Ishikawa (cell line): Measurements from ENCODE around the gene LONRF3.

Experiments used
- EP300 ChIP-seq: IDR thresholded peaks from 2 replicates; pipeline ENCODE4 v1.6.1; 2012; ENCODE audit warnings: borderline replicate concordance
- FOXM1 ChIP-seq: IDR thresholded peaks from 2 replicates; pipeline ENCODE4 v1.6.1; 2012; ENCODE audit warnings: low read depth, borderline replicate concordance
- NFIC ChIP-seq: IDR thresholded peaks from 2 replicates; pipeline ENCODE4 v1.6.1; 2012
- RAD21 ChIP-seq: IDR thresholded peaks from 2 replicates; pipeline ENCODE4 v1.6.1; 2012; ENCODE audit warnings: low read depth
- TAF1 ChIP-seq: IDR thresholded peaks from 2 replicates; pipeline ENCODE4 v1.6.1; 2012; ENCODE audit warnings: low read depth, mild to moderate bottlenecking
- TEAD4 ChIP-seq: IDR thresholded peaks from 2 replicates; pipeline ENCODE4 v1.6.1; 2012
- YY1 ChIP-seq: IDR thresholded peaks from 2 replicates; pipeline ENCODE4 v1.6.1; 2012; ENCODE audit warnings: low read depth
- ZBTB7A ChIP-seq: IDR thresholded peaks from 2 replicates; pipeline ENCODE4 v1.6.1; 2012; ENCODE audit warnings: low read depth
- TF ChIP-seq, protein P1 (sequence below): IDR thresholded peaks from 2 replicates; pipeline ENCODE4 v1.6.1; 2012
- TF ChIP-seq, protein P2 (sequence below): IDR thresholded peaks from 2 replicates; pipeline ENCODE4 v1.6.1; 2012; ENCODE audit warnings: low read depth, mild to moderate bottlenecking
- TF ChIP-seq, protein P3 (sequence below): IDR thresholded peaks from 2 replicates; pipeline ENCODE4 v1.6.1; 2012

DNA sequence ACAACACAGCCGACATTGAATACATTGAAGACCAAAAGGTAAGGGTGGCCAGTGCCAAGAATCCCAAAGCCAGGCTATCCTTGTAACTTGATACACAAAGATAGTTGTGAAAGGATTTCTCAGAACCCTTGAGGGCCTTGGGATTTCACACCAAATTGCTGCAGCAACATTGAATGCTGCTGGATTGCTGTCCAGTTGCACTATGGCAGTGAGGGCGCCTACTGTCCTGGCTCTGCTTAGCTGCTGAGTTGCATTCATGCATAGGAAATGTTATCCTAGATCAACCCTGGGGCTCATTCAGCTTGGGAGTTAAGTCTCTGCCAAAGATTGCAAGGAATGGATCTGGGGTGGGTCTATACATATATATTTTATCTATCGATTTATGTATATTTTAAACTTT, 38.7 kb downstream of the LONRF3 start:
- no peak for TF ChIP-seq FOXM1
- TF ChIP-seq, protein P1, sequence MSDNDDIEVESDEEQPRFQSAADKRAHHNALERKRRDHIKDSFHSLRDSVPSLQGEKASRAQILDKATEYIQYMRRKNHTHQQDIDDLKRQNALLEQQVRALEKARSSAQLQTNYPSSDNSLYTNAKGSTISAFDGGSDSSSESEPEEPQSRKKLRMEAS: no peak
- no peak for TF ChIP-seq TEAD4
- TF ChIP-seq, protein P2, sequence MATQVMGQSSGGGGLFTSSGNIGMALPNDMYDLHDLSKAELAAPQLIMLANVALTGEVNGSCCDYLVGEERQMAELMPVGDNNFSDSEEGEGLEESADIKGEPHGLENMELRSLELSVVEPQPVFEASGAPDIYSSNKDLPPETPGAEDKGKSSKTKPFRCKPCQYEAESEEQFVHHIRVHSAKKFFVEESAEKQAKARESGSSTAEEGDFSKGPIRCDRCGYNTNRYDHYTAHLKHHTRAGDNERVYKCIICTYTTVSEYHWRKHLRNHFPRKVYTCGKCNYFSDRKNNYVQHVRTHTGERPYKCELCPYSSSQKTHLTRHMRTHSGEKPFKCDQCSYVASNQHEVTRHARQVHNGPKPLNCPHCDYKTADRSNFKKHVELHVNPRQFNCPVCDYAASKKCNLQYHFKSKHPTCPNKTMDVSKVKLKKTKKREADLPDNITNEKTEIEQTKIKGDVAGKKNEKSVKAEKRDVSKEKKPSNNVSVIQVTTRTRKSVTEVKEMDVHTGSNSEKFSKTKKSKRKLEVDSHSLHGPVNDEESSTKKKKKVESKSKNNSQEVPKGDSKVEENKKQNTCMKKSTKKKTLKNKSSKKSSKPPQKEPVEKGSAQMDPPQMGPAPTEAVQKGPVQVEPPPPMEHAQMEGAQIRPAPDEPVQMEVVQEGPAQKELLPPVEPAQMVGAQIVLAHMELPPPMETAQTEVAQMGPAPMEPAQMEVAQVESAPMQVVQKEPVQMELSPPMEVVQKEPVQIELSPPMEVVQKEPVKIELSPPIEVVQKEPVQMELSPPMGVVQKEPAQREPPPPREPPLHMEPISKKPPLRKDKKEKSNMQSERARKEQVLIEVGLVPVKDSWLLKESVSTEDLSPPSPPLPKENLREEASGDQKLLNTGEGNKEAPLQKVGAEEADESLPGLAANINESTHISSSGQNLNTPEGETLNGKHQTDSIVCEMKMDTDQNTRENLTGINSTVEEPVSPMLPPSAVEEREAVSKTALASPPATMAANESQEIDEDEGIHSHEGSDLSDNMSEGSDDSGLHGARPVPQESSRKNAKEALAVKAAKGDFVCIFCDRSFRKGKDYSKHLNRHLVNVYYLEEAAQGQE: no peak
- no peak for TF ChIP-seq YY1
- TF ChIP-seq ZBTB7A: no peak
- TF ChIP-seq, protein P3, sequence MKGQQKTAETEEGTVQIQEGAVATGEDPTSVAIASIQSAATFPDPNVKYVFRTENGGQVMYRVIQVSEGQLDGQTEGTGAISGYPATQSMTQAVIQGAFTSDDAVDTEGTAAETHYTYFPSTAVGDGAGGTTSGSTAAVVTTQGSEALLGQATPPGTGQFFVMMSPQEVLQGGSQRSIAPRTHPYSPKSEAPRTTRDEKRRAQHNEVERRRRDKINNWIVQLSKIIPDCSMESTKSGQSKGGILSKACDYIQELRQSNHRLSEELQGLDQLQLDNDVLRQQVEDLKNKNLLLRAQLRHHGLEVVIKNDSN: no peak
- TF ChIP-seq EP300: no peak
- no peak for TF ChIP-seq RAD21
- TF ChIP-seq TAF1: no peak
- TF ChIP-seq NFIC: no peak
